Fibroblast of the aortic adventitia (primary cell): Measurements from ENCODE around the gene COQ2. TPM values are rescaled to one million over a fixed set of nuclear protein-coding genes. Genes with fewer than 3 reads are reported as not detected.
A peak's percentile ranks its signal among the peaks of the same experiment; 100 is the strongest.

ENCODE experiments used
- DNase-seq: peaks from one replicate; pipeline ENCODE4 v3.0.0-alpha.2; 2010; ENCODE audit warnings: low read depth
- H3K4me3 ChIP-seq: 2 replicates; pipeline ENCODE4 v1.5.1; 2011; ENCODE audit warnings: low read depth, mild to moderate bottlenecking, control low read depth, low read length, moderate library complexity
- total RNA-seq: library from RNA; depleted of rRNA; stranded (reverse); fragments of >200 nt; gene quantifications from 2 replicates; pipeline ENCODE4 v1.2.3, GENCODE V29; 2012; ENCODE audit warnings: low replicate concordance
- TF ChIP-seq, protein P1 (sequence below): IDR thresholded peaks from 2 replicates; pipeline ENCODE4 v1.5.1; 2011; ENCODE audit warnings: mild to moderate bottlenecking, low read length, control low read depth, inconsistent platforms; ENCODE audit not compliant: insufficient read depth

The COQ2 gene
- total RNA-seq, 1 donor, result 16.1 TPM

- TF ChIP-seq, protein P1, sequence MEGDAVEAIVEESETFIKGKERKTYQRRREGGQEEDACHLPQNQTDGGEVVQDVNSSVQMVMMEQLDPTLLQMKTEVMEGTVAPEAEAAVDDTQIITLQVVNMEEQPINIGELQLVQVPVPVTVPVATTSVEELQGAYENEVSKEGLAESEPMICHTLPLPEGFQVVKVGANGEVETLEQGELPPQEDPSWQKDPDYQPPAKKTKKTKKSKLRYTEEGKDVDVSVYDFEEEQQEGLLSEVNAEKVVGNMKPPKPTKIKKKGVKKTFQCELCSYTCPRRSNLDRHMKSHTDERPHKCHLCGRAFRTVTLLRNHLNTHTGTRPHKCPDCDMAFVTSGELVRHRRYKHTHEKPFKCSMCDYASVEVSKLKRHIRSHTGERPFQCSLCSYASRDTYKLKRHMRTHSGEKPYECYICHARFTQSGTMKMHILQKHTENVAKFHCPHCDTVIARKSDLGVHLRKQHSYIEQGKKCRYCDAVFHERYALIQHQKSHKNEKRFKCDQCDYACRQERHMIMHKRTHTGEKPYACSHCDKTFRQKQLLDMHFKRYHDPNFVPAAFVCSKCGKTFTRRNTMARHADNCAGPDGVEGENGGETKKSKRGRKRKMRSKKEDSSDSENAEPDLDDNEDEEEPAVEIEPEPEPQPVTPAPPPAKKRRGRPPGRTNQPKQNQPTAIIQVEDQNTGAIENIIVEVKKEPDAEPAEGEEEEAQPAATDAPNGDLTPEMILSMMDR, result no peak
Measured at GRCh38 chr4:83224502-83225197, 59.9 kb downstream of the COQ2 start.

DNA sequence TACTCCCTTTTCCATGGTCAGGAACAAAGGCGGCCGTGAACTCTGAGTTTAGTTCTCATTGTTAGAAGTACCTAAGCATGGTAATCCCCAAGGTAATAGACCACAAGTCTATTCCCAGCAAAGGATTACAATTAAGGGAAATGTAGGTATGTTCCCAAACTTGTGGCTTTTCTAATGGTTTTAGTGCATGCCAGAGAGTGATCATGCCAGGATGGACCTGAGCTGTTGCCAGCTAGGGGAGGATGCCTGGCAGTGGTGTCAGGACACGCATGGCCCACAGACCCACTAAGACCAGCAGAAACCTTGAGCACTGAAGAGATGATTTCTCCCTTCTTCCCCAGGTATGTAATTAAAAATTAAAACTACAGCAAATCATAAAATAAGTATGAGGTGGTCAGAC, 60.8 kb downstream of the COQ2 start:
- TF ChIP-seq, protein P1, result no peak
- no peak for DNase-seq
- H3K4me3 ChIP-seq, result no peak overlapping the region

More at GRCh38 chr4:83224502-83225197, 59.9 kb downstream of the COQ2 start:
- no peak overlapping the region for H3K4me3 ChIP-seq
- DNase-seq, result no peak

DNA sequence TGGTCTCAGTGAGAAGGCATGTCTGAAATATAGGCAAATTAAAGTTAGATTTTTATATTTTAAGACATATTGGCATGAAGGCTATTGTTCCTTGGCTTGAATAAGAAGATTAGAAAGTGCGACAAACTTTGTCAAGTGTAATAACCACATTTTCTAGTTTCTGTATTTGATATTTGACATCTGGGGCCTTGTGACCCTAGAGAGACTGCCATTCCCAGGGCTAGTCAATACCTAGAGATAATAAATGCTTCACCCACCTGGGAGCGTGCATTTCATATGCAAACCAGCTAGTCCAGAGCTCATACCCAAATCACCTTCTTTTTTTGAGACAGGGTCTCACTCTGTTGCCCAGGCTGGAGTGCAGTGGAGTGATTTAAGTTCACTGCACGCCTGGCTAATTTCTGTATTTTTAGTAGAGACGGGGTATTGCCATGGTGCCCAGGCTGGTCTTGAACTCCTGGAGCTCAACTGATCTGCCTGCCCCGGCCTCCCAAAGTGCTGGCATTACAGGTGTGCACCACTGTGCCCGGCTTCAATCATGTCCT, 62.6 kb downstream of the COQ2 start:
- TF ChIP-seq, protein P1, result no peak
- DNase-seq, result no peak
- H3K4me3 ChIP-seq, result no peak overlapping the region

GRCh38 chr4:83219344-83220331, 65.0 kb downstream of the COQ2 start:
- peak; percentile 14 for DNase-seq
- H3K4me3 ChIP-seq, result no peak overlapping the region
- TF ChIP-seq, protein P1, result no peak

DNA sequence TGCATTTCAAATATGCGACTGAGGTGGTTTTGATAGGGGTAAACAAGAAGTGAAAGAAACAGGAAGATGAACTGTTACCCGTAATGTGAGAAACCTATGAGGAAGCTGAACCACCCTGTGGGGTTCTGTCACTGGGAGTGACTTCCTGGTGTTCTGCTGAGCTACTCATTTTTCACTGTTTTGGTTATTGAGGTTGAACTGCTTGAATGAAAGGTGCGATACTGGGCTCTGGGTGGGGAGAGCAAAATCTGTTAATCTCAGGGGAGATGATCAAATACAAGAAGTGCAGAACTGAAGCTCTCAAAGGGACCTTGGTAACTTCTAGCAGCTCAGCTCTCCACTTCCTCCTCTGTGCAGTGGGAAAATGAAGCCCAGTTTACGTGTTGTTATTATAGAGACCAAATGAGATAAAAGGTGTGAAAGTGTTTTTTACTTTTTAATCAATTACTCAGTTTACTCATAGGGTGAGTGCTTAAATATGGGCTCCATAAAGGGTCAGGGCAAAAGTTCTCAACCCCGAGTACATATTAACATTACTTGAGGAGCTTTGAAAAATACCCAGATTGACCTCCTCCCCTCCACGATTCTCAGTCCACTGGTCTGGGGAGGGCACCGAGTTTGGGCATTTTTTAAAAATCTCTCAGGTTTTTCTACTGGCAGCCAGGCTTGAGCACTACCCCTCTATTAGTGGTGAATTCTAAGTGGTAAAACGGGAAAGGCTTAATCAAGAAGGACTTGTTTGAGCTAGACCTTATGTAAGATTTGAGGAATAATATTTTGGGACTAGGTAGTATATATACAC, 66.7 kb downstream of the COQ2 start:
- no peak for DNase-seq
- H3K4me3 ChIP-seq, result no peak overlapping the region
- TF ChIP-seq, protein P1, result no peak
